Mucosa of descending colon (tissue), 3 donors: Measurements from ENCODE around the gene UNC119B. TPM values are rescaled to one million over a fixed set of nuclear protein-coding genes. Genes with fewer than 3 reads are reported as not detected.

Source experiments
- ATAC-seq: fragments of 200-7000 bp; cut with Tn5 transposase; one replicate; pipeline ENCODE4 v1.9.1; 2020; ENCODE audit warnings: mild to moderate bottlenecking, moderate library complexity
- DNase-seq, 3 donors: peaks; one replicate each; pipeline ENCODE4 v3.0.0-alpha.2; 2020
- H3K36me3 ChIP-seq: fragments of 200-600 bp; one replicate; pipeline ENCODE4 v1.8.0; 2021; ENCODE audit warnings: low read depth, mild to moderate bottlenecking
- H3K4me1 ChIP-seq: fragments of 200-600 bp; one replicate; pipeline ENCODE4 v1.8.0; 2021; ENCODE audit warnings: low read depth, mild to moderate bottlenecking
- H3K4me3 ChIP-seq: fragments of 200-600 bp; one replicate; pipeline ENCODE4 v1.8.0; 2021; ENCODE audit warnings: mild to moderate bottlenecking
- H3K9me3 ChIP-seq: fragments of 200-600 bp; one replicate; pipeline ENCODE4 v1.8.0; 2021; ENCODE audit warnings: mild to moderate bottlenecking
- intact Hi-C, 2 donors: fragments of 100-400 bp; cut with DNase I in 1 of 2; cut with micrococcal nuclease in 1 of 2; formaldehyde crosslinking; loops; one replicate each; pipeline versions ENCODE4 v1.11.0 to v1.11.1; 2022; cut with DNase I, micrococcal nuclease
- long read RNA-seq, 2 donors: library from polyadenylated mRNA; unstranded; transcript quantifications; one replicate each; pipeline ENCODE4 v2.0.0, GENCODE V29; 2019 to 2021
- total RNA-seq, 3 donors: library from RNA; stranded (reverse); fragmentation: NEBNext Ultra II Directional in 2 of 3; extraction: Animal tissue kit (Norgen Biotek cat#: 25700) in 2 of 3; gene quantifications; one replicate each; pipeline versions ENCODE4 v1.2.1 to v1.2.4, GENCODE V29; 2021 to 2023
- TF ChIP-seq, protein P1 (sequence below): fragments of 200-600 bp; IDR thresholded peaks from one replicate; pipeline ENCODE4 v1.8.0; 2022; ENCODE audit warnings: antibody characterized with exemption, mild to moderate bottlenecking
- donor health status: DM: no; HTN: no; CAD: no; lungs with moderate emphysema.
- donor health status: DM: no; HTN: no; CAD: no.
- donor health status: DM: no; HTN: yes; CAD: no.

UNC119B gene
- total RNA-seq = 10 to 100 TPM; 20.5 to 26.7 (median 23.3) TPM
- long read RNA-seq, donor 1, full-length matches to known transcripts = 5 of 5 reads
- long read RNA-seq, donor 1, partial matches to known transcripts = 0 of 5 reads
- long read RNA-seq, donor 1, other reads (novel, unspliced or antisense) = 0 of 5 reads
- long read RNA-seq, donor 2 = 0 reads

- intact Hi-C loops = loop anchor here in 1 of 2 donors (10.0 kb wide), 1 partner anchor 125 kb away; the partner anchor contains the start of gene POP5
- Histone ChIP-seq H3K4me1 (peaks cover 21% of the 10 kb centered on the region), H3K9me3 (no peaks in the 10 kb centered on the region), H3K4me3 (peak within 1 kb of the TSS; percentile 74), H3K36me3 (no peaks in the 10 kb centered on the region)
- TF ChIP-seq, protein P1, sequence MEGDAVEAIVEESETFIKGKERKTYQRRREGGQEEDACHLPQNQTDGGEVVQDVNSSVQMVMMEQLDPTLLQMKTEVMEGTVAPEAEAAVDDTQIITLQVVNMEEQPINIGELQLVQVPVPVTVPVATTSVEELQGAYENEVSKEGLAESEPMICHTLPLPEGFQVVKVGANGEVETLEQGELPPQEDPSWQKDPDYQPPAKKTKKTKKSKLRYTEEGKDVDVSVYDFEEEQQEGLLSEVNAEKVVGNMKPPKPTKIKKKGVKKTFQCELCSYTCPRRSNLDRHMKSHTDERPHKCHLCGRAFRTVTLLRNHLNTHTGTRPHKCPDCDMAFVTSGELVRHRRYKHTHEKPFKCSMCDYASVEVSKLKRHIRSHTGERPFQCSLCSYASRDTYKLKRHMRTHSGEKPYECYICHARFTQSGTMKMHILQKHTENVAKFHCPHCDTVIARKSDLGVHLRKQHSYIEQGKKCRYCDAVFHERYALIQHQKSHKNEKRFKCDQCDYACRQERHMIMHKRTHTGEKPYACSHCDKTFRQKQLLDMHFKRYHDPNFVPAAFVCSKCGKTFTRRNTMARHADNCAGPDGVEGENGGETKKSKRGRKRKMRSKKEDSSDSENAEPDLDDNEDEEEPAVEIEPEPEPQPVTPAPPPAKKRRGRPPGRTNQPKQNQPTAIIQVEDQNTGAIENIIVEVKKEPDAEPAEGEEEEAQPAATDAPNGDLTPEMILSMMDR = no peak
- DNase-seq = peak; percentile 81 to 82 (median 82)
- ATAC-seq = peak; percentile 91
Observed at GRCh38 chr12:120710031-120710804, at the start of gene UNC119B. TSS of gene UNC119B (plus strand) at chr12:120710458. CDS start at chr12:120710475, 17 bp downstream.

DNA sequence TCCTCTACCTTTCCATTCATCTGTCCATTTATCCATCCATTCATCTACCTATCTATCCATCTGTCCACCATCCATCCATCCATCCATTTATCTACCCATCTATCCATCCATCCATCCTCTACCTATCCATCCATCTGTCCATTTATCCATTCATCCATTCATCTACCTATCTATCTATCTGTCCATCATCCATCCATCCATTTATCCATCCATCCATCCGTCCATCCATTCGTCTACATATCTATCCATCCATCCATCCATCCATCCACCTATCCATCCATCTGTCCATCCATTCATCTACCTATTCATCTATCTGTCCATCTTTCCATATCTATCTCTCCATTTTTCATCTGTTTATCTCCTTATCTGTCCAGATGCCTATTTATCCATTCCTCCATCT is 48.8 kb upstream of the UNC119B start:
- no peaks in the 10 kb centered on the region for H3K36me3 ChIP-seq
- intact Hi-C loops = no loop called here
- TF ChIP-seq, protein P1 = no peak

DNA sequence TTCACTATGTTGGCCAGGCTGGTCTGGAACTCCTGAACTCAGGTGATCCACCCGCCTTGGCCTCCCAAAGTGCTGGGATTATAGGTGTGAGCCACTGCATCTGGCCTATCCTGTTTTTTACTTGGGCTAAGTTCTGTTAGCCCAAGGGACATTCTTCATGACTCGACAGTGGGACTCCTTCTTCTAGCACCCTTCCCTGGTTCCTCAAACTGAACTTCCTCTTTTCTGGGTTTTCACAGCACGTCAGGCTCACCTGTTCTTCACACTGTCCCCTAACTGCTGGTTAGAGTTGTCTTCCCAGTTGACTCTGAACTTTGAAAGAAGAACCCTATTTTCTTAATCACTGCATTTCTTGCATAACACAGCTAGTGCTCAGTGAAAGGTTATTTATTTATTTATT is 47.4 kb upstream of the UNC119B start:
- H3K9me3 ChIP-seq = no peaks in the 10 kb centered on the region
- peaks cover 8% of the 10 kb centered on the region for H3K4me1 ChIP-seq
- ATAC-seq (no peak), DNase-seq (no peak)
- TF ChIP-seq, protein P1 = no peak
- no peaks in the 10 kb centered on the region for H3K36me3 ChIP-seq
- intact Hi-C loops = no loop called here
- H3K4me3 ChIP-seq = no peak overlapping the region

More for the DNA sequence above, 48.8 kb upstream of the UNC119B start:
- no peak for ATAC-seq
- Histone ChIP-seq H3K4me1 (peaks cover 8% of the 10 kb centered on the region), H3K9me3 (no peaks in the 10 kb centered on the region), H3K4me3 (no peak overlapping the region)
- DNase-seq = no peak

GRCh38 chr12:120663741-120664140 is 46.5 kb upstream of the UNC119B start:
- Histone ChIP-seq H3K9me3 (no peaks in the 10 kb centered on the region), H3K36me3 (no peaks in the 10 kb centered on the region), H3K4me1 (peaks cover 8% of the 10 kb centered on the region), H3K4me3 (no peak overlapping the region)
- no peak for ATAC-seq
- TF ChIP-seq, protein P1 = no peak
- intact Hi-C loops = no loop called here
- DNase-seq = no peak

DNA sequence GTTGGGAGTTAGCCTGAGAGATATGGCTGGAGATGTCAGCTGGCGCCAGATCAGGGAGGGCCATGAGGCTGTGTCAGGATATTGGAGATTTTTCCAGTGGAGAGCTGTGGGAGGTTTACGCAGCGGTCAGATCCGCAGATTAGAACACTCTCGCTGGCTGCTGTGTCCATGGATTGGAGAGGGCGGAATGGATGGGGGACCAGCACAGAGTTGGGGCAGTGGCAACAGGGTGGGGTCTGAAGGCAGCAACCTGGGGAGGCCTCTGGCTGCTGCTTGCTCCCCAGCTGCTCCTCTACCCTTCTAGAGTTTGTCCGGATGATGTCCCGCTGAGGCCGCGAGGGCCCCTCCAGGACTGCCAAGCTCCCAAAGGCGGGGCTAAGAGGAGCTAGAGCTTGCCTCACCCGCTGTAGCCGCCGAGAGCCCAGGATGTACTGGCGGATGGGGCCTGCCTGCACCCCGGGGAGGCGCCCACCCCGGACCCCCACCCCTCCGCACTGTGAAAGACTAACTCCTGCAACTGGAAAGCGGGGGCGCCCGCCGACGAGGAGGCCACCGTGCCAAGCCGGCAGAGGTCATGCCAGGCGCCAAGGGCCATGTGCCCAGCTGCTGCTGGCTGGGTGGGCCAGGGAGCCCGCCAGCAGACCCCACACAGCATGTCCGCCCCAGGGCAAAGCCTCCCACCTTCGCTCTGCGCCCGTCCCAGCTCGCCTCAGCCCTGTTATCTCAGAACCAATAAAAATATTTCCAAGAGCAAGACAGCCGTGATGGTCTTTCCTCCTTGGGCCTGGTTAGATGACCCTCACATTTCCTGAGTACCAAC is 43.5 kb upstream of the UNC119B start:
- Histone ChIP-seq H3K36me3 (no peaks in the 10 kb centered on the region), H3K4me1 (peaks cover 6% of the 10 kb centered on the region), H3K9me3 (no peaks in the 10 kb centered on the region), H3K4me3 (no peak overlapping the region)
- intact Hi-C loops = no loop called here
- ATAC-seq (no peak), DNase-seq (no peak)
- TF ChIP-seq, protein P1 = no peak
